Testis (tissue), 3 donors: ENCODE measurements around the gene FRRS1L. TPM values are rescaled to one million over a fixed set of nuclear protein-coding genes. Genes with fewer than 3 reads are reported as not detected.
"Not testable (repeated sequence)": the region's sequence is repeated elsewhere in the genome, so short reads cannot be mapped to it uniquely, and the experiment has no call there.

Experiments used
- DNase-seq: peaks from one replicate; pipeline ENCODE4 v3.0.0-alpha.2; 2019
- H3K27ac ChIP-seq, 2 donors: fragments of 200-600 bp; sonication (generic); one replicate each; pipeline ENCODE4 v1.5.1; 2019
- H3K27me3 ChIP-seq: fragments of 200-600 bp; sonication (generic); one replicate; pipeline ENCODE4 v1.5.1; 2019
- H3K36me3 ChIP-seq: fragments of 200-600 bp; sonication (generic); one replicate; pipeline ENCODE4 v1.5.1; 2017; ENCODE audit warnings: low read depth; ENCODE audit errors: missing control alignments
- H3K4me1 ChIP-seq: fragments of 200-600 bp; sonication (generic); one replicate; pipeline ENCODE4 v1.5.1; 2019
- H3K4me3 ChIP-seq, 2 donors: fragments of 200-600 bp; sonication (generic); one replicate each; pipeline ENCODE4 v1.5.1; 2017 to 2019
- H3K9me3 ChIP-seq: fragments of 200-600 bp; sonication (generic); one replicate; pipeline ENCODE4 v1.5.1; 2017
- CTCF ChIP-seq, 3 experiments: fragments of 450-650 bp in 2 of 3; fragments of 200-600 bp in 1 of 3; sonication (generic) in 1 of 3; IDR thresholded peaks; one replicate each; pipeline ENCODE4 v1.5.1; 2016 to 2019; ENCODE audit warnings: antibody characterized with exemption in 3 of 3, mild to moderate bottlenecking in 2 of 3, moderate library complexity in 1 of 3
- POLR2A ChIP-seq: fragments of 450-650 bp; IDR thresholded peaks from one replicate; pipeline ENCODE4 v1.6.1; 2017; ENCODE audit warnings: antibody characterized with exemption, mild to moderate bottlenecking, moderate library complexity
- WGBS, 2 donors: methylation state at CpG; one replicate each; pipeline ENCODE4 v1.1.5; 2018; 5-methylcytosine and 5-hydroxymethylcytosine counted together
- intact Hi-C: fragments of 100-400 bp; cut with DNase I; formaldehyde crosslinking; loops from one replicate; pipeline ENCODE4 v1.15.1; 2023; ENCODE audit warnings: low total_unique reads
- polyA plus RNA-seq: library from polyadenylated mRNA; stranded (reverse); fragments of 350-450 nt; fragmentation: Illumina TruSeq; extraction: RNeasy Lipid Tissue Mini Kit (QIAGEN cat#74804); gene quantifications from one replicate; pipeline ENCODE4 v1.2.3, GENCODE V29; 2014; ENCODE audit warnings: low read depth, low replicate concordance; ENCODE audit not compliant: insufficient read depth
- total RNA-seq, 2 donors: library from RNA; depleted of rRNA; stranded (reverse); fragments of >200 nt; gene quantifications; one replicate each; pipeline ENCODE4 v1.2.3, GENCODE V29; 2016

Gene FRRS1L
- total and polyA plus RNA-seq, 3 donors from 2014 or later = 5.3 to 9.3 (median 6.0) TPM

- H3K27me3 ChIP-seq = no peaks in the 10 kb centered on the region
- 80 to 82% methylated on average over 2 of the region's 2 CpGs for WGBS, 2 donors
- intact Hi-C loops = no loop called here
- H3K27ac ChIP-seq = no peak overlapping the region
- no peak for TF ChIP-seq CTCF (IDR thresholded peaks at IDR 0.05)
- H3K4me3 ChIP-seq = no peak overlapping the region
- no peaks in the 10 kb centered on the region for H3K4me1 ChIP-seq
- no peak for DNase-seq
- no peaks in the 10 kb centered on the region for H3K36me3 ChIP-seq
- H3K9me3 ChIP-seq = no peaks in the 10 kb centered on the region
These were observed 34.5 kb downstream of the FRRS1L start for GRCh38 chr9:109132567-109133021.

- 78 to 84% methylated on average over 6 of the region's 6 CpGs for WGBS, 2 donors
- intact Hi-C loops = no loop called here
- no peak overlapping the region for H3K27ac ChIP-seq
- no peak overlapping the region for H3K4me3 ChIP-seq
- H3K27me3 ChIP-seq = no peaks in the 10 kb centered on the region
- no peaks in the 10 kb centered on the region for H3K4me1 ChIP-seq
- no peak for DNase-seq
- no peaks in the 10 kb centered on the region for H3K9me3 ChIP-seq
- no peaks in the 10 kb centered on the region for H3K36me3 ChIP-seq
- no peak for TF ChIP-seq POLR2A
- no peak for TF ChIP-seq CTCF (IDR thresholded peaks at IDR 0.05)
These were observed 37.4 kb downstream of the FRRS1L start for GRCh38 chr9:109129470-109130197.

- H3K9me3 ChIP-seq, H3K36me3 ChIP-seq, DNase-seq, H3K27ac ChIP-seq, H3K27me3 ChIP-seq, intact Hi-C loops, H3K4me1 ChIP-seq, H3K4me3 ChIP-seq: not testable (repeated sequence)
- WGBS, 2 donors = 85% methylated on average over 4 of the region's 4 CpGs
These were observed 40.4 kb downstream of the FRRS1L start for GRCh38 chr9:109126671-109127070.

- no peaks in the 10 kb centered on the region for H3K9me3 ChIP-seq
- 76 to 81% methylated on average over 2 of the region's 2 CpGs for WGBS, 2 donors
- TF ChIP-seq CTCF (IDR thresholded peaks at IDR 0.05) (no peak), POLR2A (no peak)
- no peak for DNase-seq
- intact Hi-C loops = no loop called here
- H3K27ac ChIP-seq = no peak overlapping the region
- no peak overlapping the region for H3K4me3 ChIP-seq
- H3K27me3 ChIP-seq = no peaks in the 10 kb centered on the region
- no peaks in the 10 kb centered on the region for H3K36me3 ChIP-seq
- H3K4me1 ChIP-seq = no peaks in the 10 kb centered on the region
These were observed 42.9 kb downstream of the FRRS1L start for GRCh38 chr9:109124121-109124520.

GRCh38 chr9:109122726-109123621 is 44.1 kb downstream of the FRRS1L start:
- no peak for DNase-seq
- Histone ChIP-seq H3K9me3 (no peaks in the 10 kb centered on the region), H3K4me3 (no peak overlapping the region), H3K27ac (no peak overlapping the region), H3K27me3 (no peaks in the 10 kb centered on the region), H3K4me1 (no peaks in the 10 kb centered on the region), H3K36me3 (no peaks in the 10 kb centered on the region)
- 85 to 91% methylated on average over 12 of the region's 12 CpGs for WGBS, 2 donors
- intact Hi-C loops = no loop called here
- no peak for TF ChIP-seq POLR2A
- no peak for TF ChIP-seq CTCF (IDR thresholded peaks at IDR 0.05)
